GM18502 (cell line): Measurements from ENCODE around the gene KCNQ4.

ENCODE experiments used
- ATAC-seq: cut with Tn5 transposase; IDR thresholded peaks from one replicate; pipeline ENCODE4 v1.9.1; 2021; ENCODE audit warnings: mild to moderate bottlenecking; ENCODE audit not compliant: unreplicated experiment, poor library complexity

KCNQ4 gene

GRCh38 chr1:40753142-40753882 is 30.3 kb upstream of the KCNQ4 start:
- ATAC-seq: no peak

- no peak for ATAC-seq
These were observed 29.4 kb upstream of the KCNQ4 start for GRCh38 chr1:40754201-40754600.

- no peak for ATAC-seq
These were observed 28.5 kb upstream of the KCNQ4 start for GRCh38 chr1:40755067-40755466.

- ATAC-seq: no peak
These were observed 27.1 kb upstream of the KCNQ4 start for GRCh38 chr1:40756523-40756922.

GRCh38 chr1:40757084-40757483 is 26.5 kb upstream of the KCNQ4 start:
- ATAC-seq: no peak

GRCh38 chr1:40758004-40758403 is 25.6 kb upstream of the KCNQ4 start:
- ATAC-seq: no peak

- no peak for ATAC-seq
These were observed 24.8 kb upstream of the KCNQ4 start for GRCh38 chr1:40758578-40759343.

- no peak for ATAC-seq
These were observed 22.6 kb upstream of the KCNQ4 start for GRCh38 chr1:40760984-40761383.

GRCh38 chr1:40762144-40762923 is 21.3 kb upstream of the KCNQ4 start:
- ATAC-seq: peak; percentile 57

GRCh38 chr1:40763742-40764532 is 19.6 kb upstream of the KCNQ4 start:
- ATAC-seq: peak; percentile 42

- no peak for ATAC-seq
These were observed 18.6 kb upstream of the KCNQ4 start for GRCh38 chr1:40764981-40765380.

- ATAC-seq: no peak
These were observed 17.6 kb upstream of the KCNQ4 start for GRCh38 chr1:40766017-40766416.

GRCh38 chr1:40766560-40766959 is 17.0 kb upstream of the KCNQ4 start:
- no peak for ATAC-seq

- ATAC-seq: no peak
These were observed 15.2 kb upstream of the KCNQ4 start for GRCh38 chr1:40768146-40768990.

- no peak for ATAC-seq
These were observed 13.8 kb upstream of the KCNQ4 start for GRCh38 chr1:40769815-40770214.

GRCh38 chr1:40770296-40771070 is 13.1 kb upstream of the KCNQ4 start:
- ATAC-seq: no peak

GRCh38 chr1:40772146-40772955 is 11.2 kb upstream of the KCNQ4 start:
- no peak for ATAC-seq

- no peak for ATAC-seq
These were observed 9.8 kb upstream of the KCNQ4 start for GRCh38 chr1:40773748-40774265.
